Fibroblast of lung (primary cell): ENCODE results near the gene FAM222B.

Experiments used
- CTCF ChIP-seq, 2 donors: IDR thresholded peaks in 1 of 2; conservative IDR thresholded peaks in 1 of 2; 1 replicate in 1 of 2; 2 replicates in 1 of 2; pipeline ENCODE4 v1.5.1; 2011 to 2012; ENCODE audit warnings: low read length in 2 of 2, control low read depth in 1 of 2, inconsistent platforms in 1 of 2, low read depth in 1 of 2, mild to moderate bottlenecking in 1 of 2
- EZH2 ChIP-seq: IDR thresholded peaks from 2 replicates; pipeline ENCODE4 v1.5.1; 2012; ENCODE audit warnings: low read length, control low read depth, mild to moderate bottlenecking; ENCODE audit errors: missing control alignments

GRCh38 chr17:28711723-28712031 lies 130.9 kb downstream of the FAM222B start, which contains the start of gene PROCA1:
- no peak for TF ChIP-seq CTCF (conservative IDR thresholded peaks at IDR 0.05 in 1 of 2, IDR thresholded peaks at IDR 0.05 in 1 of 2; ENCODE audit: low read depth in 1 of 2, low read length in 2 of 2)
- no peak for TF ChIP-seq EZH2
